ENCODE results near the gene SKIDA1. TPM values are rescaled to one million over a fixed set of nuclear protein-coding genes. Genes with fewer than 3 reads are reported as not detected.

Gene SKIDA1
- total RNA-seq, 1 donor: not detected

Other genes with a start within 250 kb of the SKIDA1 start
- 37.5 TPM for gene MLLT10, start 8.6 kb upstream of the SKIDA1 start, total RNA-seq